Omental fat pad (tissue), 4 donors: Measurements from ENCODE around the gene HSPA1B. TPM values are rescaled to one million over a fixed set of nuclear protein-coding genes. Genes with fewer than 3 reads are reported as not detected.
"Not testable (repeated sequence)": the region's sequence is repeated elsewhere in the genome, so short reads cannot be mapped to it uniquely, and the experiment has no call there.

ENCODE experiments used
- ATAC-seq: fragments of 150-250 bp; one replicate; pipeline ENCODE4 v1.9.1; 2016; ENCODE audit warnings: mild to moderate bottlenecking, moderate library complexity; ENCODE audit not compliant: low FRiP score
- DNase-seq: peaks from one replicate; pipeline ENCODE4 v3.0.0-alpha.2; 2019; ENCODE audit warnings: low spot score
- total RNA-seq, 4 donors: library from RNA; depleted of rRNA; stranded (reverse); fragments of >200 nt; gene quantifications; one replicate each; pipeline ENCODE4 v1.1.0, GENCODE V29; 2016
- TF ChIP-seq, protein P1 (sequence below), 3 donors: fragments of 450-650 bp; IDR thresholded peaks; one replicate each; pipeline ENCODE4 v1.5.1; 2016 to 2017; ENCODE audit warnings: antibody characterized with exemption in 3 of 3, mild to moderate bottlenecking in 3 of 3, moderate library complexity in 2 of 3

HSPA1B gene
- total RNA-seq, 4 donors from 2014 or later, result 174 to 1,642 (median 258) TPM

DNA sequence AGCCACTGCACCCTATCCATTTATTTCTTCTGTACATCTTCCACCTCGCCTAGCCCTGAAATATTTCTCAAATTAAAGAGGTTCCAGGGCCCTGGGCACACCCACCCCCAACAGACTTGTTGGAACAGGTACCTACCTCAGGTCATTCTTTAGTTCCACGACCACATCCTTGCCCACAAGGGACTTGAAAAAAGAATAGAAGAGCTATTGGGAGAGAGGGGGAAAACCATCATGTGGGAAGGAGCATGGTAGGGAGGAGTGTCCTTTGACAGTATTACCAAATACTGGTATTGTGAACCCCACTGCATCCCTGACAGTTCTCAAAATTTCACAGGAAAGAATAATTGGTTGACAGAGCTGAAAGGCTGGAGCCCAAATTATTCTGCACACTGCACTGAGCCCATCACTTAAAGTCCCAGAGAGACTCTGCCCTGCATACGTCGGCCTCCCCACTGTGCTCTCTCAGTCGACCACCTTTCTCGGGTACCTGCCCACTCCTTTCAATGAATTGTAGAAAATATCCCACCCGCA lies 21.5 kb upstream of the HSPA1B start:
- TF ChIP-seq, protein P1, sequence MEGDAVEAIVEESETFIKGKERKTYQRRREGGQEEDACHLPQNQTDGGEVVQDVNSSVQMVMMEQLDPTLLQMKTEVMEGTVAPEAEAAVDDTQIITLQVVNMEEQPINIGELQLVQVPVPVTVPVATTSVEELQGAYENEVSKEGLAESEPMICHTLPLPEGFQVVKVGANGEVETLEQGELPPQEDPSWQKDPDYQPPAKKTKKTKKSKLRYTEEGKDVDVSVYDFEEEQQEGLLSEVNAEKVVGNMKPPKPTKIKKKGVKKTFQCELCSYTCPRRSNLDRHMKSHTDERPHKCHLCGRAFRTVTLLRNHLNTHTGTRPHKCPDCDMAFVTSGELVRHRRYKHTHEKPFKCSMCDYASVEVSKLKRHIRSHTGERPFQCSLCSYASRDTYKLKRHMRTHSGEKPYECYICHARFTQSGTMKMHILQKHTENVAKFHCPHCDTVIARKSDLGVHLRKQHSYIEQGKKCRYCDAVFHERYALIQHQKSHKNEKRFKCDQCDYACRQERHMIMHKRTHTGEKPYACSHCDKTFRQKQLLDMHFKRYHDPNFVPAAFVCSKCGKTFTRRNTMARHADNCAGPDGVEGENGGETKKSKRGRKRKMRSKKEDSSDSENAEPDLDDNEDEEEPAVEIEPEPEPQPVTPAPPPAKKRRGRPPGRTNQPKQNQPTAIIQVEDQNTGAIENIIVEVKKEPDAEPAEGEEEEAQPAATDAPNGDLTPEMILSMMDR (IDR thresholded peaks at IDR 0.05), result no peak
- ATAC-seq (peak; percentile 2), DNase-seq (no peak)

DNA sequence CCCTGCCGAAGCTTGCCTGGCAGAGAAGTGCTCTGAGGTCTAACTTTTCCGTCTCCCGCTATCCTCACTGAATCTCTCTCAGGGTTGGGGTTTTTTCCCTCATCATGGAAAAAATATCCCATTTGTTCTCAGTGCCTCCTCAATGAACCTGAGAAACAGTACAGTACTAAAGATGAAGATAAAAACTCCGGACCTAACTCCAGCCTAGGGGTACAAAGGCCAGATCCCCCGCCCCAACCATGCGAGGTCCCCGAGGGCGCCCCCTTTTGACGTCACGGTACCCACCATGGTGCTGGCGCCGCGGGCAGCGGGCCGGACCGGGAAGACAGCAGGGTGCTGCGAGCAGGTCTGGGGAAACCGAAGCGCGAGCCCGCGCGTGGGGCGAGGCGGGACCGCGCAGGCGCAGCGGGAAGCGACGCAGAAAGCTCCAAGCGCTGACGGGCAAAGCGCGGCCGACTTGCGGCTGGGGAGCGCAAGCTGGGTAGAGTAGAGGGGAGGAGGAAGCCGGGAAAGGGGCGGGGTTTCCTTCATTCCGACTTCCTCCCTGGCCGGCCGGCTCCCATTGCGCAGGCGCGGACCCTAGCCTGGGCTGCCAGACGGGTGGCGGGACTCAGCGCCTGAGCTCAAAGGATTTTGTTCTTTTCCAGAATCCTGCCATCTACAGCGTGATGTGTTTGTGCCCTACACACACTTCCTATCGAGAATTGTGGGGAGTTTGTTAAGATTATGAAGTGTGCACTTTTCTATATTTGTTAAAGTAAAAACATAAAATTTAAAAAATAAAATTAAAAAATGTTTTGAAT lies 20.9 kb upstream of the HSPA1B start, which contains the start of gene LSM2:
TSS of gene LSM2 (minus strand) at position 497 of the 803 bp plus-strand sequence. CDS start at position 288, 209 bp downstream.
- TF ChIP-seq, protein P1 (IDR thresholded peaks at IDR 0.05), result peak in 1 of 3 donors; percentile 30
- peak; percentile 93 for ATAC-seq

DNA sequence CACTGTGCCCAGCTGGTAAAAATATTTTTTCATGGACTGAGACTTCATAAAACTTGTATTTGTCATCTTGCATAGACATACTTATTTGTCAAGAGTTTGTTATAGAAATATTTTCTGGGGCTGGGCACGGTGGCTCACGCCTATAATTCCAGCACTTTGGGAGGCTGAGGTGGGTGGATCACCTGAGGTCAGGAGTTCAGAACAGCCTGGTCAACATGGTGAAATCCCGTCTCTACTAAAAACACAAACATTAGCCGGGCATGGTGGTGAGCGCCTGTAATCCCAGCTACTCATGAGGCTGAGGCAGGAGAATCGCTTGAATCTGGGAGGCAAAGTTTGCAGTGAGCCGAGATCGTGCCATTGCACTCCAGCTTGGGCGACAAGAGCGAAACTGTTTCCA lies 18.9 kb upstream of the HSPA1B start:
- not testable (repeated sequence) for ATAC-seq, DNase-seq

More for the DNA sequence above, 20.9 kb upstream of the HSPA1B start, which contains the start of gene LSM2:
- DNase-seq, result peak; percentile 89

DNA sequence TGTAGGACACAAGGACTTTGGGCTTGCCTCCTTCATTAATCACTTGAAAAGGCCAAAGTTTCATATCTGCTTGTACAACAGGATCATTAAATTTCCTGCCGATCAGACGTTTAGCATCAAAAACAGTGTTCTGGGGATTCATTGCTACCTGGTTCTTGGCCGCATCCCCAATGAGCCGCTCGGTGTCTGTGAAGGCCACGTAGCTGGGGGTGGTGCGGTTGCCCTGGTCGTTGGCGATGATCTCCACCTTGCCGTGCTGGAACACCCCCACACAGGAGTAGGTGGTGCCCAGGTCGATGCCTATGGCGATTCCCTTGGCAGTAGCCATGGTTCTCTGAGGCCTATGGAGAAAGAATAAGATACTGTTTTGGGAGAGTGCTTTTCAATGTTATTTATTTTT lies 15.9 kb upstream of the HSPA1B start:
- DNase-seq (no peak), ATAC-seq (no peak)
- TF ChIP-seq, protein P1 (IDR thresholded peaks at IDR 0.05), result no peak

DNA sequence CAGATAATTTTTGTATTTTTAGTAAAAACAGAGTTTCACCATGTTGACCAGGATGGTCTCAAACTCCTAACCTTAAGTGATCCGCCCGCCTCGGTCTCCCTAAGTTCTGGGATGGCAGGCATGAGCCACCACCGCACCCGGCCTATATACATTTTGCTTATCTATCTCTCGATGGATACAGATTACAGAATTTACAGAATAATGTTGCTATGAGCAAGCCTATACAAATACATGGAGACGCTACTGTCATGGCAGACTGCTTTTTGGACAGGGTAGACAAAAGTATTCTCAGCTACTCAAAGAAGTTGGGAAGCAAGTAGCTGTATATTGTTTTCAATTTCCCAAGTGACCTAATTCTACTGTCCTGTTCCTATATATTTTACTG lies 14.1 kb upstream of the HSPA1B start:
- TF ChIP-seq, protein P1 (IDR thresholded peaks at IDR 0.05), result no peak
- DNase-seq, result no peak
- no peak for ATAC-seq

DNA sequence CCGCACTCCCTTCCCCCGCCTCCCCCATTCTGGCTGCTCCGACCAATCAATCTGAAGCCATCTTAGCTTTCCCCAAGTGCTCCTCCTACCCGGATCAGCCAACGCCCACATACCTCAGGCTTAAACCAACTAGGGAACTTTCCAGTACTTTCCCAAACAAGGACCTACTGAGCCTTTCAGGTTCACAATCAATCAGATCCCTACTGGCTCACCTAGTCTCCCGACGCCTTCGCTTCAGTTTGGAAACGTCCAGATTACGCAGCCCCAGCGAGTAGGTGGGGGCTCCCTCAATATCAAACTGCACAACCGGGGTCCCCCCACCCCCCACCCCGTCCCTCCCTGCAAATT lies 12.9 kb upstream of the HSPA1B start:
- ATAC-seq, result peak; percentile 57

More for the DNA sequence above, 12.9 kb upstream of the HSPA1B start:
- TF ChIP-seq, protein P1 (IDR thresholded peaks at IDR 0.05), result no peak
- no peak for DNase-seq
